Adipose tissue (tissue), 3 donors: Measurements from ENCODE around the gene RRAS2. TPM values are rescaled to one million over a fixed set of nuclear protein-coding genes. Genes with fewer than 3 reads are reported as not detected.
"Not testable (repeated sequence)": the region's sequence is repeated elsewhere in the genome, so short reads cannot be mapped to it uniquely, and the experiment has no call there.

Source experiments
- H3K27ac ChIP-seq: one replicate; pipeline ENCODE4 v1.5.1; 2013; ENCODE audit warnings: low read depth, low read length
- WGBS, 3 donors: extraction: QIAGEN DNeasy Blood & Tissue Kit; methylation state at CpG; one replicate each; pipeline ENCODE4 v1.1.7; 2013; 5-methylcytosine and 5-hydroxymethylcytosine counted together
- polyA plus RNA-seq, 3 donors: library from polyadenylated mRNA; stranded (reverse); fragments of 200-250 nt; gene quantifications; one replicate each; pipeline ENCODE4 v1.2.3, GENCODE V29; 2013
- donor health status: healthy with polysubstance abuse.
- donor health status: Bipolar disorder and iron deficiency.
- donor health status: healthy.

Gene RRAS2
- polyA plus RNA-seq, 3 donors = 11.1 to 19.6 (median 19.5) TPM

- H3K27ac ChIP-seq = no peak overlapping the region
- WGBS, 3 donors = 78 to 89% (median 89%) methylated on average over 7 of the region's 7 CpGs
Observed at GRCh38 chr11:14317659-14318325, 41.2 kb downstream of the RRAS2 start.

- H3K27ac ChIP-seq = no peak overlapping the region
- WGBS, 3 donors = 84 to 93% (median 92%) methylated on average over 2 of the region's 2 CpGs
Observed at GRCh38 chr11:14315130-14315529, 43.9 kb downstream of the RRAS2 start.

GRCh38 chr11:14314127-14314526 lies 44.9 kb downstream of the RRAS2 start:
- WGBS, 3 donors = 78 to 89% (median 87%) methylated on average over 2 of the region's 2 CpGs
- H3K27ac ChIP-seq = no peak overlapping the region

GRCh38 chr11:14312736-14313438 lies 46.1 kb downstream of the RRAS2 start:
- 67 to 90% (median 86%) methylated on average over 4 of the region's 4 CpGs for WGBS, 3 donors
- no peak overlapping the region for H3K27ac ChIP-seq

- WGBS, 3 donors = 49 to 72% (median 50%) methylated on average over 1 of the region's 1 CpG
Observed at GRCh38 chr11:14310679-14311078, 48.3 kb downstream of the RRAS2 start.

GRCh38 chr11:14309425-14310192 lies 49.4 kb downstream of the RRAS2 start:
- no peak overlapping the region for H3K27ac ChIP-seq
- 80 to 87% (median 85%) methylated on average over 4 of the region's 4 CpGs for WGBS, 3 donors

More at GRCh38 chr11:14310679-14311078, 48.3 kb downstream of the RRAS2 start:
- no peak overlapping the region for H3K27ac ChIP-seq

GRCh38 chr11:14308897-14309387 lies 50.0 kb downstream of the RRAS2 start:
- H3K27ac ChIP-seq = no peak overlapping the region
- WGBS, 3 donors = 73 to 93% (median 78%) methylated on average over 1 of the region's 1 CpG

- 24 to 33% (median 32%) methylated on average over 5 of the region's 5 CpGs for WGBS, 3 donors
- H3K27ac ChIP-seq = no peak overlapping the region
Observed at GRCh38 chr11:14308114-14308896, 50.7 kb downstream of the RRAS2 start.

GRCh38 chr11:14306481-14306880 lies 52.5 kb downstream of the RRAS2 start:
- H3K27ac ChIP-seq = no peak overlapping the region
- WGBS, 3 donors = 96 to 100% (median 96%) methylated on average over 1 of the region's 1 CpG

- 97 to 98% (median 98%) methylated on average over 7 of the region's 7 CpGs for WGBS, 3 donors
Observed at GRCh38 chr11:14305649-14306048, 53.3 kb downstream of the RRAS2 start.

GRCh38 chr11:14304601-14305000 lies 54.4 kb downstream of the RRAS2 start:
- H3K27ac ChIP-seq = no peak overlapping the region

More at GRCh38 chr11:14305649-14306048, 53.3 kb downstream of the RRAS2 start:
- no peak overlapping the region for H3K27ac ChIP-seq

- 24 to 37% (median 28%) methylated on average over 6 of the region's 6 CpGs for WGBS, 3 donors
- H3K27ac ChIP-seq = no peak overlapping the region
Observed at GRCh38 chr11:14300661-14301304, 58.2 kb downstream of the RRAS2 start.

- 64 to 76% (median 74%) methylated on average over 1 of the region's 1 CpG for whole genome bisulfite sequencing, 3 donors
- H3K27ac ChIP-seq = no peak overlapping the region
Observed at GRCh38 chr11:14299921-14300320, 59.1 kb downstream of the RRAS2 start.

GRCh38 chr11:14290422-14290821 lies 68.6 kb downstream of the RRAS2 start:
- H3K27ac ChIP-seq = no peak overlapping the region
- WGBS, 3 donors = 86 to 92% (median 87%) methylated on average over 3 of the region's 3 CpGs

- 60 to 92% (median 85%) methylated on average over 2 of the region's 2 CpGs for WGBS, 3 donors
- H3K27ac ChIP-seq = no peak overlapping the region
Observed at GRCh38 chr11:14288189-14288935, 70.6 kb downstream of the RRAS2 start.

- WGBS, 3 donors = 95% methylated on average over 1 of the region's 1 CpG; no CpG with 5 or more reads in 2 of the 3 donors
- H3K27ac ChIP-seq = not testable (repeated sequence)
Observed at GRCh38 chr11:14278869-14279268, 80.1 kb downstream of the RRAS2 start.

GRCh38 chr11:14275076-14275475 lies 83.9 kb downstream of the RRAS2 start:
- no peak overlapping the region for H3K27ac ChIP-seq
